GM12878 (cell line): ENCODE measurements around the gene ST3GAL5. TPM values are rescaled to one million over a fixed set of nuclear protein-coding genes. Genes with fewer than 3 reads are reported as not detected.

Experiments
- ATAC-seq: fragments of 200-7000 bp; cut with Tn5 transposase; 3 replicates; pipeline ENCODE4 v1.9.1; 2020; ENCODE audit warnings: mild to moderate bottlenecking, moderate library complexity
- BruUV-seq: library from RNA; stranded (reverse); fragments of 400-500 nt; replicated peaks from 2 replicates; lab custom pipeline; 2021; lab: Mats Ljungman, UMichigan
- CTCF ChIA-PET: fragments of 300-600 bp; sonication (Branson Sonifier 250); formaldehyde crosslinking; extraction: SDS; loops from one replicate; lab custom pipeline; 2021; ENCODE audit warnings: inconsistent platforms; lab: Yijun Ruan, JAX
- POLR2A ChIA-PET: fragments of 350-600 bp; formaldehyde crosslinking; extraction: SDS; loops from one replicate; lab custom pipeline; 2021; ENCODE audit warnings: inconsistent platforms; lab: Charles Lee
- RAD21 ChIA-PET: fragments of 300-600 bp; sonication (Branson Sonifier 250); formaldehyde crosslinking; loops from one replicate; lab custom pipeline; 2023; ENCODE audit warnings: antibody characterized with exemption; ENCODE audit not compliant: unreplicated experiment; lab: Charles Lee
- SMC1A ChIA-PET: fragments of 300-600 bp; sonication (Branson Sonifier 250); formaldehyde crosslinking; loops from one replicate; lab custom pipeline; 2023; ENCODE audit not compliant: unreplicated experiment, uncharacterized antibody; lab: Charles Lee
- DNase-seq: peaks from one replicate; pipeline ENCODE4 v3.0.0-alpha.2; 2011; ENCODE audit warnings: low read depth, low spot score
- FAIRE-seq: peaks from 3 replicates; lab custom pipeline; 2011; peaks lifted over from hg19 to GRCh38; lab: Jason Lieb, UNC
- H2AFZ ChIP-seq: 2 replicates; pipeline ENCODE4 v1.6.0; 2011; ENCODE audit warnings: low read depth, low read length, control low read depth; ENCODE audit not compliant: control insufficient read depth
- H3K27ac ChIP-seq: 2 replicates; pipeline ENCODE4 v1.5.1; 2011; ENCODE audit warnings: control low read depth; ENCODE audit not compliant: control insufficient read depth, insufficient read depth
- H3K27me3 ChIP-seq, 2 experiments: replicated peaks in 1 of 2; 2 replicates each; pipeline versions ENCODE4 v1.6.0 to v1.6.1; 2011; ENCODE audit warnings: low read length in 1 of 2; ENCODE audit not compliant: control insufficient read depth in 2 of 2, insufficient read depth in 2 of 2
- H3K36me3 ChIP-seq, 2 experiments: 2 replicates each; pipeline ENCODE4 v1.5.1; 2011; ENCODE audit warnings: low read length in 1 of 2; ENCODE audit not compliant: control insufficient read depth in 2 of 2, insufficient read depth in 2 of 2
- H3K4me1 ChIP-seq: 2 replicates; pipeline ENCODE4 v1.6.1; 2011; ENCODE audit warnings: mild to moderate bottlenecking, low read length, moderate library complexity, mixed read lengths; ENCODE audit not compliant: control insufficient read depth, insufficient read depth
- H3K4me2 ChIP-seq: 2 replicates; pipeline ENCODE4 v1.6.0; 2011; ENCODE audit warnings: control low read depth; ENCODE audit not compliant: control insufficient read depth, insufficient read depth
- H3K4me3 ChIP-seq: fragments of 200-600 bp; sonication (generic); 2 replicates; pipeline ENCODE4 v1.5.1; 2016
- H3K79me2 ChIP-seq: 2 replicates; pipeline ENCODE4 v1.6.0; 2011; ENCODE audit warnings: low read length; ENCODE audit not compliant: control insufficient read depth, insufficient read depth
- H3K9ac ChIP-seq: 2 replicates; pipeline ENCODE4 v1.8.0; 2011; ENCODE audit warnings: low read length, control low read depth, mixed read lengths; ENCODE audit not compliant: control insufficient read depth, insufficient read depth
- H3K9me3 ChIP-seq: replicated peaks from 3 replicates; pipeline ENCODE4 v1.5.1; 2011; ENCODE audit warnings: mild to moderate bottlenecking, low read length; ENCODE audit not compliant: control insufficient read depth, insufficient read depth
- H4K20me1 ChIP-seq: 2 replicates; pipeline ENCODE4 v1.6.0; 2011; ENCODE audit not compliant: control insufficient read depth, insufficient read depth
- FOXK2 ChIP-seq: fragments of 450-650 bp; IDR thresholded peaks from 2 replicates; pipeline ENCODE4 v1.6.1; 2017; ENCODE audit warnings: mild to moderate bottlenecking, moderate library complexity
- HDAC6 ChIP-seq: fragments of 200-600 bp; sonication (generic); IDR thresholded peaks from one replicate; pipeline ENCODE4 v1.8.0; 2017; ENCODE audit warnings: antibody characterized with exemption; ENCODE audit not compliant: unreplicated experiment
- IKZF1 ChIP-seq: fragments of 450-650 bp; conservative IDR thresholded peaks from 2 replicates; pipeline ENCODE4 v1.6.1; 2017; ENCODE audit warnings: antibody characterized with exemption, mild to moderate bottlenecking
- RCOR1 ChIP-seq: conservative IDR thresholded peaks from 2 replicates; pipeline ENCODE4 v1.6.1; 2012; ENCODE audit warnings: low read depth, low read length, improper control_type of control experiment
- ZZZ3 ChIP-seq: IDR thresholded peaks from 2 replicates; pipeline ENCODE4 v1.6.1; 2011; ENCODE audit warnings: low read depth; ENCODE audit not compliant: control insufficient read depth, insufficient read length
- WGBS: methylation state at CpG from one replicate; pipeline ENCODE4 v1.1.6; 2016; ENCODE audit warnings: low lambda C conversion rate; ENCODE audit not compliant: insufficient replicate concordance, insufficient coverage; ENCODE audit errors: missing lambda C conversion rate; 5-methylcytosine and 5-hydroxymethylcytosine counted together
- in situ Hi-C: fragments of 300-500 bp; cut with MboI; formaldehyde crosslinking; loops from 9 replicates; pipeline ENCODE4 v1.14.3; 2018; ENCODE audit warnings: mixed read lengths
- intact Hi-C: fragments of 100-400 bp; cut with micrococcal nuclease; formaldehyde crosslinking; loops from one replicate; pipeline ENCODE4 v1.14.2; 2022; ENCODE audit not compliant: unreplicated experiment
- polyA plus RNA-seq, 11 experiments: library from polyadenylated mRNA; depleted of rRNA in 4 of 11; unstranded in 6 of 11; stranded (reverse) in 5 of 11; fragments of >200 nt; fragmentation: Nextera tagmentation in 4 of 11; fragmentation: Illumina TruSeq in 1 of 11; extraction: Ambion mirVana in 4 of 11; extraction: Trizol in 1 of 11; gene quantifications; 1 replicate in 1 of 11; 2 replicates in 10 of 11; pipeline versions ENCODE4 v1.2.1 to v1.2.3, GENCODE V29; 2011 to 2016; ENCODE audit warnings: inconsistent platforms in 2 of 11, missing spikeins in 2 of 11, low read depth in 1 of 11
- total RNA-seq, 4 experiments: library from RNA; depleted of rRNA in 3 of 4; stranded (reverse); fragments of >200 nt in 3 of 4; fragmentation: Illumina TruSeq in 1 of 4; extraction: Trizol in 1 of 4; gene quantifications; 2 replicates each; pipeline versions ENCODE4 v1.2.1 to v1.2.3, GENCODE V29; 2013 to 2021
- TF ChIP-seq, protein P1 (sequence below): fragments of 450-650 bp; IDR thresholded peaks from 2 replicates; pipeline ENCODE4 v1.6.1; 2017; ENCODE audit warnings: low read depth, mild to moderate bottlenecking, moderate library complexity
- TF ChIP-seq, protein P2 (sequence below): fragments of 150-350 bp; IDR thresholded peaks from 2 replicates; pipeline ENCODE4 v1.6.1; 2016; ENCODE audit warnings: low read depth, low read length

The ST3GAL5 gene
- total and polyA plus RNA-seq, 10 of the 15 experiments (the other 5 are each of a cell fraction or from before 2014, with no cell fraction given), result 5.2 to 60.9 (median 10.2) TPM

DNA sequence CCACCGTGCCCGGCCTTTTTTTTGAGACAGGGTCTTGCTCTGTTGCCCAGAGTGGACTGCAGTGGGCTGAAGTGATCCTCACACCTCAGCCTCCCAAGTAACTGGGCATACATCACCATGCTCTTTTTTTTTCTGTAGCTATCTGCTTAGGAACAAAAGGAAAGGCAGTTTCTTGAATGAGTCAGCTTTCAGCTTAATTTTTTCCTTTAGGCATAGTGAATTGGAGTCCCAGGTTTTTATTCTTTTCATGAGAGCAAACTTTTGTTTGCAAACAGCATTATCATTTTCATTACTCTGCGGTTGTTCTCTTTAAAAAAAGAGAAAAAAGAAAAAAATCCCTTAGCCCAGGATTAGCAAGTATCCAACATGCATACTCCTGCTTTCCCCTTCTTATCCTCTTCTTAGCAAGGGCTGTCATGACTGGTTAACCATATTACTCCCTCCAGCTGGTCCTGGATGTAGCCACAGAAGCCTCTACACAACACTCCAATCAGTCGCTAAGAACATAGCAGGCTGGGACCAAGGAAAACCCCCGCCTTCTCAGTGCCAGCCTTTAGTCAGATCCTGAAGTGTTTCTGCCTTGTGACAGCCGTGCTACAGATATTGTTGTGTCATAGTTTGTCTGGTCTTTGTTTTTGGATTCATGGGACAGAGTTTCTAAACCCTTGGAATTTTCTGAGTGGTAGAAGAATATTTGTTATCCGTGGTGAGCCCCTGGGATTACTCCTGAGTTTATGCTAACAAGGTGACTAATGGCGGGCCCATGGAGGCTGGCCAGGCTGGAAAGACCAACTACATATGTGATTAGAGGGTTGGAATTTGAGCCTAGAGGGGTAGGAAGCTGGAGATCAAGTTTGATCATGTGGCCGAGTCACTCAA, 23.3 kb upstream of the ST3GAL5 start:
- Histone ChIP-seq H3K36me3 (no peaks in the 10 kb centered on the region), H3K9ac (no peak overlapping the region), H3K9me3 (no peaks in the 10 kb centered on the region), H3K27ac (no peak overlapping the region), H3K4me3 (no peak overlapping the region), H2AFZ (no peak overlapping the region), H3K27me3 (no peaks in the 10 kb centered on the region), H3K4me2 (no peak overlapping the region), H3K79me2 (no peaks in the 10 kb centered on the region), H4K20me1 (no peaks in the 10 kb centered on the region), H3K4me1 (no peaks in the 10 kb centered on the region)
- in situ Hi-C loops, result no loop called here
- ChIA-PET CTCF (interaction anchor here (1.3 kb wide), 1 partner anchor 23 kb away, joined by 4 read pairs; the partner anchor contains the start of gene ST3GAL5), POLR2A (interaction anchor here (0.9 to 1.2 kb wide), 2 partner anchors 9 to 21 kb away, joined by 3 to 4 read pairs; no protein-coding TSS in a partner anchor), SMC1A (interaction anchor here (0.8 to 3.4 kb wide), 6 partner anchors 10 to 168 kb away, joined by 3 to 20 read pairs (median 4); no protein-coding TSS in a partner anchor), RAD21 (interaction anchor here (0.8 to 3.9 kb wide), 4 partner anchors 22 to 168 kb away, joined by 3 to 12 read pairs (median 4); no protein-coding TSS in a partner anchor)
- peak; percentile 45 for ATAC-seq
- WGBS, result 46% methylated on average over 9 of the region's 9 CpGs
- no peak for DNase-seq
- intact Hi-C loops, result no loop called here
- no peak for FAIRE-seq
- TF ChIP-seq RCOR1 (no peak), IKZF1 (peak; percentile 36; the same call in 1 of the 2 replicates)
- BruUV-seq, result no TSS peak

DNA sequence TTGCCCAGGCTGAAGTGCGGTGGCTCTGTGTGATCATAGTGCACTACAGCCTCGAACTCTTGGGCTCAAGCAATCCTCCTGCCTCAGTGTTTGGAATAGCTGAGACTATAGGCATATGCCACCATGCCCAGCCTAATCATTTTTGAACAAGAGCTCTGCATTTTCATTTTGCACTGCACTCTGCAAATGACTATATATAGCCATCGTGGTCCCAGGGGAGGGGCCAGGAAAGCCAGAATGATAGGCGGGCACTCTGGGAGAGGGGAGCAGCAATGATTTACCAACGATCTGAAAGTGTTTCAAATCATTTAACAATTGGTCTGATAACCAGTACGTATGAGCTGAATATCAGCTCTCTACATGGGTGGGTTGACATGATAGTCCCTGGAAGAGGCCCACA, 22.3 kb upstream of the ST3GAL5 start:
- H3K27me3 ChIP-seq, result no peaks in the 10 kb centered on the region
- ATAC-seq (peak; percentile 55), DNase-seq (no peak), FAIRE-seq (no peak)
- no peak overlapping the region for H3K27ac ChIP-seq
- RAD21 ChIA-PET, result interaction anchor here (0.9 to 3.9 kb wide), 4 partner anchors 10 to 125 kb away, joined by 3 to 12 read pairs (median 4); no protein-coding TSS in a partner anchor
- no peaks in the 10 kb centered on the region for H3K36me3 ChIP-seq
- SMC1A ChIA-PET, result interaction anchor here (0.7 to 3.4 kb wide), 9 partner anchors 9 to 169 kb away, joined by 3 to 20 read pairs (median 3); no protein-coding TSS in a partner anchor
- no peaks in the 10 kb centered on the region for H3K4me1 ChIP-seq
- no peak overlapping the region for H3K4me2 ChIP-seq
- in situ Hi-C loops, result no loop called here
- CTCF ChIA-PET, result interaction anchor here (0.8 to 1.6 kb wide), 3 partner anchors 8 to 23 kb away, joined by 3 read pairs; no protein-coding TSS in a partner anchor
- H3K9me3 ChIP-seq, result no peaks in the 10 kb centered on the region
- H3K9ac ChIP-seq, result no peak overlapping the region
- POLR2A ChIA-PET, result no interaction called here
- no TSS peak for BruUV-seq
- H4K20me1 ChIP-seq, result no peaks in the 10 kb centered on the region
- H3K4me3 ChIP-seq, result no peak overlapping the region
- WGBS, result 24% methylated on average over 6 of the region's 6 CpGs
- intact Hi-C loops, result no loop called here
- H2AFZ ChIP-seq, result no peak overlapping the region
- no peaks in the 10 kb centered on the region for H3K79me2 ChIP-seq
- TF ChIP-seq FOXK2 (no peak), ZZZ3 (no peak), HDAC6 (no peak), RCOR1 (no peak)
- TF ChIP-seq, protein P1, sequence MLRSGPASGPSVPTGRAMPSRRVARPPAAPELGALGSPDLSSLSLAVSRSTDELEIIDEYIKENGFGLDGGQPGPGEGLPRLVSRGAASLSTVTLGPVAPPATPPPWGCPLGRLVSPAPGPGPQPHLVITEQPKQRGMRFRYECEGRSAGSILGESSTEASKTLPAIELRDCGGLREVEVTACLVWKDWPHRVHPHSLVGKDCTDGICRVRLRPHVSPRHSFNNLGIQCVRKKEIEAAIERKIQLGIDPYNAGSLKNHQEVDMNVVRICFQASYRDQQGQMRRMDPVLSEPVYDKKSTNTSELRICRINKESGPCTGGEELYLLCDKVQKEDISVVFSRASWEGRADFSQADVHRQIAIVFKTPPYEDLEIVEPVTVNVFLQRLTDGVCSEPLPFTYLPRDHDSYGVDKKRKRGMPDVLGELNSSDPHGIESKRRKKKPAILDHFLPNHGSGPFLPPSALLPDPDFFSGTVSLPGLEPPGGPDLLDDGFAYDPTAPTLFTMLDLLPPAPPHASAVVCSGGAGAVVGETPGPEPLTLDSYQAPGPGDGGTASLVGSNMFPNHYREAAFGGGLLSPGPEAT, result no peak
- TF ChIP-seq, protein P2, sequence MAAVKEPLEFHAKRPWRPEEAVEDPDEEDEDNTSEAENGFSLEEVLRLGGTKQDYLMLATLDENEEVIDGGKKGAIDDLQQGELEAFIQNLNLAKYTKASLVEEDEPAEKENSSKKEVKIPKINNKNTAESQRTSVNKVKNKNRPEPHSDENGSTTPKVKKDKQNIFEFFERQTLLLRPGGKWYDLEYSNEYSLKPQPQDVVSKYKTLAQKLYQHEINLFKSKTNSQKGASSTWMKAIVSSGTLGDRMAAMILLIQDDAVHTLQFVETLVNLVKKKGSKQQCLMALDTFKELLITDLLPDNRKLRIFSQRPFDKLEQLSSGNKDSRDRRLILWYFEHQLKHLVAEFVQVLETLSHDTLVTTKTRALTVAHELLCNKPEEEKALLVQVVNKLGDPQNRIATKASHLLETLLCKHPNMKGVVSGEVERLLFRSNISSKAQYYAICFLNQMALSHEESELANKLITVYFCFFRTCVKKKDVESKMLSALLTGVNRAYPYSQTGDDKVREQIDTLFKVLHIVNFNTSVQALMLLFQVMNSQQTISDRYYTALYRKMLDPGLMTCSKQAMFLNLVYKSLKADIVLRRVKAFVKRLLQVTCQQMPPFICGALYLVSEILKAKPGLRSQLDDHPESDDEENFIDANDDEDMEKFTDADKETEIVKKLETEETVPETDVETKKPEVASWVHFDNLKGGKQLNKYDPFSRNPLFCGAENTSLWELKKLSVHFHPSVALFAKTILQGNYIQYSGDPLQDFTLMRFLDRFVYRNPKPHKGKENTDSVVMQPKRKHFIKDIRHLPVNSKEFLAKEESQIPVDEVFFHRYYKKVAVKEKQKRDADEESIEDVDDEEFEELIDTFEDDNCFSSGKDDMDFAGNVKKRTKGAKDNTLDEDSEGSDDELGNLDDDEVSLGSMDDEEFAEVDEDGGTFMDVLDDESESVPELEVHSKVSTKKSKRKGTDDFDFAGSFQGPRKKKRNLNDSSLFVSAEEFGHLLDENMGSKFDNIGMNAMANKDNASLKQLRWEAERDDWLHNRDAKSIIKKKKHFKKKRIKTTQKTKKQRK, result no peak
